NCI-H82 (cell line): Measurements from ENCODE around the gene RAP1GAP.
A peak's percentile ranks its signal among the peaks of the same experiment; 100 is the strongest.

Source experiments
- DNase-seq: peaks from one replicate; lab custom pipeline; 2025; lab: John Stamatoyannopoulos, UW

Gene RAP1GAP

GRCh38 chr1:21669258-21670058, at the start of gene RAP1GAP:
Gene RAP1GAP (minus strand): TSS chr1:21669357. CDS start chr1:21620032, 49,325 bp downstream.
- DNase-seq: peak; percentile 75

- DNase-seq: no peak
Measured at GRCh38 chr1:21716169-21716568, 47.0 kb upstream of the RAP1GAP start.

GRCh38 chr1:21707891-21708290, 38.7 kb upstream of the RAP1GAP start:
- DNase-seq: no peak

GRCh38 chr1:21707086-21707840, 38.1 kb upstream of the RAP1GAP start:
- no peak for DNase-seq

- peak; percentile 45 for DNase-seq
Measured at GRCh38 chr1:21706151-21706835, 37.1 kb upstream of the RAP1GAP start.

GRCh38 chr1:21705303-21705980, 36.3 kb upstream of the RAP1GAP start:
- DNase-seq: no peak

GRCh38 chr1:21704145-21704544, 35.0 kb upstream of the RAP1GAP start:
- no peak for DNase-seq

GRCh38 chr1:21703318-21703963, 34.3 kb upstream of the RAP1GAP start:
- peak; percentile 55 for DNase-seq

GRCh38 chr1:21702780-21703179, 33.6 kb upstream of the RAP1GAP start:
- no peak for DNase-seq

GRCh38 chr1:21701401-21701800, 32.2 kb upstream of the RAP1GAP start:
- DNase-seq: no peak

GRCh38 chr1:21700094-21700493, 30.9 kb upstream of the RAP1GAP start:
- no peak for DNase-seq

GRCh38 chr1:21696931-21697330, 27.8 kb upstream of the RAP1GAP start:
- no peak for DNase-seq

- DNase-seq: no peak
Measured at GRCh38 chr1:21693732-21694131, 24.6 kb upstream of the RAP1GAP start.

GRCh38 chr1:21691739-21692138, 22.6 kb upstream of the RAP1GAP start:
- no peak for DNase-seq

GRCh38 chr1:21689661-21690372, 20.7 kb upstream of the RAP1GAP start:
- DNase-seq: no peak

- DNase-seq: no peak
Measured at GRCh38 chr1:21687081-21687529, 17.9 kb upstream of the RAP1GAP start.

- DNase-seq: no peak
Measured at GRCh38 chr1:21685946-21686678, 17.0 kb upstream of the RAP1GAP start.

GRCh38 chr1:21681426-21681825, 12.3 kb upstream of the RAP1GAP start:
- no peak for DNase-seq

- DNase-seq: no peak
Measured at GRCh38 chr1:21680918-21681317, 11.8 kb upstream of the RAP1GAP start.

- no peak for DNase-seq
Measured at GRCh38 chr1:21680381-21680780, 11.2 kb upstream of the RAP1GAP start.
